ENCODE measurements around the gene LDLRAD3.

Gene LDLRAD3

DNA sequence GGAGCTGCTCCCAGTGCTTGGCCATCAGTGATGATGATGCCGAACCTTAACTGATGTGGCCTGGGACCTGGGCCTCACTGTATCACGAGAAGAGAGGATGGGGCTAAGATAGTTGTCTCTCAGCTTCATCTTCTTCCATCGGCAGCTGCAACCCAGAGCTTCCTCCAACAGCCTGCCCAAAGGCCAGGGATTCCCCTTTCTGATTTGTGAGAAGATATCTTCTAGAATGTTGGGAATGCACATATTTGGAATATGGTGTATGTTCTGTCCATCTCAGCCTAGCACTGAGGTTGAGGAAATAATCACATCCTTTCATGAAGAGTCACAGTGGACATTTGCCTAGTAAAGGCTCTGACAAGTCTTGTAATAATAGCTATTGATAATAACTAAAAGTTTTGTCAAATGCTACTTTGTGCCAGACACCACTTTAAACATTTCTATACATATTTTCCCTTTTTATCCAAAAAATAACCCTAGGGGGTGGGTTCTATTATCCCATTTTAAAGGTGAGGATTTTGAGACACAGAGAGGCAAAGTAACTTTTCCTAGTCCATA, 272.3 kb downstream of the LDLRAD3 start:
- Histone ChIP-seq H3K4me1 (ENCODE audit: control insufficient read depth, insufficient read depth, low read length) (no peaks in the 10 kb centered on the region), H3K9me3 (replicated peaks; ENCODE audit: low read length) (peaks cover 5% of the 10 kb centered on the region), H3K9ac (ENCODE audit: low read depth, low read length) (no peak overlapping the region), H3K36me3 (ENCODE audit: insufficient read depth, low read length) (no peaks in the 10 kb centered on the region), H3K4me2 (ENCODE audit: low read length) (no peak overlapping the region), H3K4me3 (ENCODE audit: low read length) (no peak overlapping the region), H3K27me3 (ENCODE audit: control insufficient read depth, insufficient read depth, low read length) (no peaks in the 10 kb centered on the region)

DNA sequence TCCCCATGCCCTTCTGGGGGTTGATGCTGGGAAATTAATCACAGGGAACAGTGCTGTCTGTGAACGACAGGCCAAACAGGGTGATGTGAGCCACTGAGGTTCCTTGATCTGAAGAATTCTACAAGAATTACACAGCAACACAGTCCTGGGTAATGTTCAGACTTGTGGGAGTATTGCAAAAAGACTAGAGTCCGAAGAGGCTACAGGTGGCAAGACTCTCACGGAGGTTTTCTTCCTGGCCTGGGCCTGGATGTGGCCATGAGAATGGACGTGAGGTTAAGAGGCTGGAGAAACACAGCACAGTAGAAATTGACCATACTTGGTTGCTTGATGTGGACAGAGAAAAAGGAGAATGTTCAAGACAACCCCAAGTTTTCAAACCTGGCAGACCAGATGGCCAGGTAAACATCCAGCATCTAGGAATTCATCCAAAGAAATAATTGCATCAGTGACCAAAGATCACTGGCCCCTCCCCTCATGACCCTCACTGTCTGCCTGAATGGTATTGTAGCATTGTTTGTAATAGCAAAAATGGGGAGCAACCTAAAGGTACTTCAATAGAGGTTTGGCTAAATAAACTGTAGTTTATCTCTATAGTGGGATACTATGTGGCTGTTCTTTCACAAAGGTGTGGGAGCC, 274.5 kb downstream of the LDLRAD3 start:
- Histone ChIP-seq H3K9me3 (replicated peaks; ENCODE audit: low read length) (peaks cover 5% of the 10 kb centered on the region), H3K4me3 (ENCODE audit: low read length) (no peak overlapping the region), H3K36me3 (ENCODE audit: insufficient read depth, low read length) (no peaks in the 10 kb centered on the region), H3K27me3 (ENCODE audit: control insufficient read depth, insufficient read depth, low read length) (no peaks in the 10 kb centered on the region), H3K9ac (ENCODE audit: low read depth, low read length) (no peak overlapping the region), H3K4me1 (ENCODE audit: control insufficient read depth, insufficient read depth, low read length) (no peaks in the 10 kb centered on the region), H3K4me2 (ENCODE audit: low read length) (no peak overlapping the region)

DNA sequence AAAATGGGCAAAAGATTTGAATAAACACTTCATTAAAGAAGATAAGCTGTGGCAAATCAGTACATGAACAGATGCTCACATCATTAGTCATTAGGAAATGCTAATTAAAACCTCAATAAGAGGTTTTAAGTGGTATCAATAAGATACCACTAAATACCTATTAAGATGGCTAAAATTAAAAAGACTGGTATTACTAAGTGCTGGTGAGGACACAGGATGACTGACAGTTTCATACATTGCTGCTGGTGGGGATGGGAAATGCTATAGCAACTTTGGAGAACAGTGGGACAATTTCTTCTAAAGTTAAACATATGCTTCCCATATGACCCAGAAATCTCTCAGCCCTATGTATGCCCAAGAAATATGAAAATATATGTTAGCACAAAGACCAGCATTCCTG, 276.1 kb downstream of the LDLRAD3 start:
- Histone ChIP-seq H3K27me3 (ENCODE audit: control insufficient read depth, insufficient read depth, low read length) (no peaks in the 10 kb centered on the region), H3K9me3 (replicated peaks; ENCODE audit: low read length) (peaks cover 5% of the 10 kb centered on the region), H3K36me3 (ENCODE audit: insufficient read depth, low read length) (no peaks in the 10 kb centered on the region), H3K4me2 (ENCODE audit: low read length) (no peak overlapping the region), H3K9ac (ENCODE audit: low read depth, low read length) (no peak overlapping the region), H3K4me1 (ENCODE audit: control insufficient read depth, insufficient read depth, low read length) (no peaks in the 10 kb centered on the region), H3K4me3 (ENCODE audit: low read length) (no peak overlapping the region)

DNA sequence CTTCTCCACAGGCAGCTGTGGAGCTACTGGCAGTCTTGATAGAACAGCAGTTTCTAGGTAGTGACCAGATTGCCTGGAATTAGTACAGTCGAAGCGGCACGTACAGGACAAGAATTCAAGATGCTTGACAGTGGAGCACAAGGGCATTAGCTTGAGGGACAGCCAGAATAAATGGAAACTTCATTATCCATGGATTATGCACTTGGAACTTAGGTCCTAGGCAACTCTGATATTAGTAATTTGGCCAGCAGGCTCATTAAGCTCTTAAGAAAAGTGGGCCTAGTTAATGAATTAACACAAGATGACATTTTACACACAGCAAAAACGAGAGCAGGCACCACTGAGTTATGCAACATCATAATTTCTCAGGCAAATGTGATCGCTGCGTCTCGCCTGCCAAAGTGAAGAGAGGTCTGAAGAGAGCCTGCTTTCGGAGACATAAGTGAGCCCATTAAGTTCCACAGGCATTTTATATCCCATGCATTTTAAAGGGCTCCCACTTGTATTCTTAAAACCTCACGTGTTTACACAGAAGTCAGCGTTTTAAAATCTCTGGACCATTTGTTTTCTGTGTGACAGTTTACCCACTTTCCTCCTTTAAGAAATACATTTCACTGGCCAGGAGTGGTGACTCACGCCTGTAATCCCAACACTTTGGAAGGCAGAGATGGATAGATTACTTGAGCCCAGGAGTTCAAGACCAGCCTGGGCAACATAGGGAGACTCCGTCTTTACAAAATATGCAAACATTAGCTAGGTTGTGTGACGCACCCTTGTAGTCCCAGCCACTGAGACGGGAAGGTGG, 279.2 kb downstream of the LDLRAD3 start:
- H3K9me3 ChIP-seq (replicated peaks; ENCODE audit: low read length), result peaks cover 5% of the 10 kb centered on the region
- no peak overlapping the region for H3K4me3 ChIP-seq (ENCODE audit: low read length)
- H3K4me1 ChIP-seq (ENCODE audit: control insufficient read depth, insufficient read depth, low read length), result no peaks in the 10 kb centered on the region
- H3K9ac ChIP-seq (ENCODE audit: low read depth, low read length), result no peak overlapping the region
- H3K36me3 ChIP-seq (ENCODE audit: insufficient read depth, low read length), result peaks cover 2% of the 10 kb centered on the region
- H3K27me3 ChIP-seq (ENCODE audit: control insufficient read depth, insufficient read depth, low read length), result no peaks in the 10 kb centered on the region
- H3K4me2 ChIP-seq (ENCODE audit: low read length), result no peak overlapping the region

DNA sequence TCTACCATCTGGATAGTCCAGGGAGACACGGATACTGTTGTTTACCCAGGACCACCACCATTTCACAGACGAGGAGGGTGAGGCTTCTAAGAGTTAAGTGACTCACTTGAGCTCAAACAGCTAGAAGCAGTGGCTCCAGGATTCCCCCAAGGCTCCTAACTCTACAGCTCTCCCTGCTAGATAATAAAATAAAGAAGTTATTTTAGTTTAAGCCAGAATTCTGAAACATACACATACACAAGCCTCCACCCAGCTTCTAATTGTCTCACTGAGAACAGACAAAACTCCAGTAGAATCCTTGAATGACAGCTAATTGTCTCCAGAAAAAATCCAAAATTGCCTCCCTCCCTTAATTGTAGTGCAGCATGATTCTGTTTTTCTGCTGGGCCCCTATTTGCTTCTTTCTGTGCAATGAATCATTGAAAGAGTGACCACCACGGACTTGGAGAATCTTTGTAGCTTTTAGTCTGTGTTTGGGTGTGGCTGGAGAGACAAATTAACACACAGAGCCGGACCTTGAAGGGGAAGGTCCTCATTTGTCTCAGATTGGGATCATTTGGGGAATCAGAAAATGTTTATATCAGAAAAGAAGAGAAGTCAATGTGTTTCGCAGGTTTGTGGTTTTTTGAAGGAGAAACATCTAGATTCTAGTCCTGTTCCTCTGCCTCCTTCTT, 280.5 kb downstream of the LDLRAD3 start:
- Histone ChIP-seq H3K9ac (ENCODE audit: low read depth, low read length) (no peak overlapping the region), H3K27me3 (ENCODE audit: control insufficient read depth, insufficient read depth, low read length) (no peaks in the 10 kb centered on the region)

DNA sequence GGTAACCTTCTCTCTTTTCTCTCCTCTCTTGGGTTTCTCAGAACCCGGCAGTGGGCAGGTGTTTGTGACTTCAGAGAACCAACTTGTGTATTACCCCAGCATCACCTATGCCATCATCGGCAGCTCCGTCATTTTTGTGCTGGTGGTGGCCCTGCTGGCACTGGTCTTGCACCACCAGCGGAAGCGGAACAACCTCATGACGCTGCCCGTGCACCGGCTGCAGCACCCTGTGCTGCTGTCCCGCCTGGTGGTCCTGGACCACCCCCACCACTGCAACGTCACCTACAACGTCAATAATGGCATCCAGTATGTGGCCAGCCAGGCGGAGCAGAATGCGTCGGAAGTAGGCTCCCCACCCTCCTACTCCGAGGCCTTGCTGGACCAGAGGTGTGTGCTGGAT, 283.2 kb downstream of the LDLRAD3 start:
- Histone ChIP-seq H3K9ac (ENCODE audit: low read depth, low read length) (no peak overlapping the region), H3K27me3 (ENCODE audit: control insufficient read depth, insufficient read depth, low read length) (no peaks in the 10 kb centered on the region), H3K4me1 (ENCODE audit: control insufficient read depth, insufficient read depth, low read length) (peaks cover 12% of the 10 kb centered on the region), H3K36me3 (ENCODE audit: insufficient read depth, low read length) (peaks cover 8% of the 10 kb centered on the region), H3K4me3 (ENCODE audit: low read length) (no peak overlapping the region), H3K9me3 (replicated peaks; ENCODE audit: low read length) (no peaks in the 10 kb centered on the region), H3K4me2 (ENCODE audit: low read length) (no peak overlapping the region)

More for the DNA sequence above, 280.5 kb downstream of the LDLRAD3 start:
- H3K9me3 ChIP-seq (replicated peaks; ENCODE audit: low read length), result peaks cover 5% of the 10 kb centered on the region
- H3K4me3 ChIP-seq (ENCODE audit: low read length), result no peak overlapping the region
- H3K4me2 ChIP-seq (ENCODE audit: low read length), result no peak overlapping the region
- peaks cover 8% of the 10 kb centered on the region for H3K36me3 ChIP-seq (ENCODE audit: insufficient read depth, low read length)
- no peaks in the 10 kb centered on the region for H3K4me1 ChIP-seq (ENCODE audit: control insufficient read depth, insufficient read depth, low read length)

DNA sequence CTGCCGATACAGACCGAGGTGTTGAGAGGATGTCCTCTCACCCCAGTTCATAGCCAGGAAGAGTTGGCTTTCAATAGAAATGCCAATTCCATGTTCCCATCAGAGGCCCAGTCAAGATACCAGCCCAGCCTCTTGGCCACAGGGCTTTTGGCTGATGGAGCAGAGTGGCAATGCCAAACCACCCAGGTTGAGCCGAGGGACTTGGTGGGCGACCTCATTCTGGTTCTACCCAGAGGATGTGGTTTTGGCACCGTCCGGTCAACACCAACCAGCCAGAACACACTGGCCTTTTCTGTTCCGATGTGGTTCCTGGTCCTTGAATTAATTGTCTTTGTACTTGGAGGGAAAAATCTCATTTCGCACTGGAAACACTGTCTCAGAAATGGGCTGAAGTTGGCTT, 284.8 kb downstream of the LDLRAD3 start:
- no peak overlapping the region for H3K4me3 ChIP-seq (ENCODE audit: low read length)
- H3K9me3 ChIP-seq (replicated peaks; ENCODE audit: low read length), result no peaks in the 10 kb centered on the region
- H3K9ac ChIP-seq (ENCODE audit: low read depth, low read length), result no peak overlapping the region
- H3K4me1 ChIP-seq (ENCODE audit: control insufficient read depth, insufficient read depth, low read length), result peaks cover 14% of the 10 kb centered on the region
- no peak overlapping the region for H3K4me2 ChIP-seq (ENCODE audit: low read length)
- H3K27me3 ChIP-seq (ENCODE audit: control insufficient read depth, insufficient read depth, low read length), result no peaks in the 10 kb centered on the region
- peaks cover 8% of the 10 kb centered on the region for H3K36me3 ChIP-seq (ENCODE audit: insufficient read depth, low read length)

DNA sequence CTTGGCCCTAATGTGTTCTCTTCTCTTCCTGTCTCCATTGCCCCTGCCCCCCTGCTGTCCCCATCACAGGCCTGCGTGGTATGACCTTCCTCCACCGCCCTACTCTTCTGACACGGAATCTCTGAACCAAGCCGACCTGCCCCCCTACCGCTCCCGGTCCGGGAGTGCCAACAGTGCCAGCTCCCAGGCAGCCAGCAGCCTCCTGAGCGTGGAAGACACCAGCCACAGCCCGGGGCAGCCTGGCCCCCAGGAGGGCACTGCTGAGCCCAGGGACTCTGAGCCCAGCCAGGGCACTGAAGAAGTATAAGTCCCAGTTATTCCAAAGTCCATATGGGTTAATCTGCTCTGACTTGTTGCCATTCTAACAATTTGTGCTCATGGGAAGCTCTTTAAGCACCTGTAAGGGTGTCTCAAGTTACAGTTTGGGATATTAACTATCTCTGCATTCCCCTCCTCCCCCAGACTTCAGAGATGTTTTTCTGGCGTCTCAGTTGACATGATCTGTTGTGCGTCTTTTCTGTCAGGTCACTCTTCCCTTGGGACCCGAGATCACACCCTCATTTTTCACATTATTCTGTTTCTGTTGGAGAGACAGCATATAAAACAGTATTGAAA, 285.3 kb downstream of the LDLRAD3 start:
- no peaks in the 10 kb centered on the region for H3K27me3 ChIP-seq (ENCODE audit: control insufficient read depth, insufficient read depth, low read length)
- peaks cover 14% of the 10 kb centered on the region for H3K4me1 ChIP-seq (ENCODE audit: control insufficient read depth, insufficient read depth, low read length)
- peaks cover 8% of the 10 kb centered on the region for H3K36me3 ChIP-seq (ENCODE audit: insufficient read depth, low read length)
- H3K9me3 ChIP-seq (replicated peaks; ENCODE audit: low read length), result no peaks in the 10 kb centered on the region
- no peak overlapping the region for H3K4me3 ChIP-seq (ENCODE audit: low read length)
- H3K4me2 ChIP-seq (ENCODE audit: low read length), result no peak overlapping the region
- H3K9ac ChIP-seq (ENCODE audit: low read depth, low read length), result no peak overlapping the region

DNA sequence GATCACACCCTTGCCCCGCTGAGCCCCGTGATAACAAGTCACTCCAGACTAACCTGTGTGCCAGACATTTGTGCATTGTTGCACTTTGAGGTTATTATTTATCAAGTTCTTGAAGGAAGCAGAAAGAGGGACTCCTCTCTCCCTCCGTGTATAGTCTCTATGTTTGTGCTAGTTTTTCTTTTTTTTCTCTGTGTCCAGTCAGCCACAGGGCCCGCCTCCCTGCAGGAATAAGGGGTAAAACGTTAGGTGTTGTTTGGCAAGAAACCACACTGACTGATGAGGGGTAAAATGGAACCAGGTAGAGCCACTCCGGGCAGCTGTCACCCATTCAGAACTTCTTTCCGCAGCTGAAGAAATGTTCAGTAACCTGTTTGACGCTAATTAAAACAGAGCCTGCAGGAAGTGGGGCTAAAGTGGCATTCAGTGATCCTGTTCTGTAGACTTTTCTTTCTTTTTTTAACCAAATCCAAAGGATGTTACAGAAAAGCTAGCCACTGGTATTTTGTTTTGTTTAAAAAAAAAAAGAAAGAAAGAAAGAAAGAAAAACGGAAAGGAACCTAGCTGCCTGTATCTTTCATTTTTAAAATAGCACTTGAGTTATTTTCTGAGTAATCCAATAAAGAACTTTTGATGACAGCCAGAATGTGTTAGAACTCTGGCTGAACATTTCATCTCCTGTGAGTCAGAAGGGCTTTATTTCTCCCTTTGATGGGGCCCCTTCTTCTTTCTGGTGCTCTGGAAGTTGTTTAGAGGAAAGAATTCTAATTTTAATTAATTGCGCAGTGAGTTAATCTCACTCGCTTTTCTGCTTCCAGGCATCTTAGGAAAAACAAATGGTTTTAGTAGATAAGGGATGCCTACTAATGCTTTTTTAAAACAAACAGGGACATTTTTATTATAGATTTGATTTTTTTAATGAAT, 287.2 kb downstream of the LDLRAD3 start:
- Histone ChIP-seq H3K9me3 (replicated peaks; ENCODE audit: low read length) (no peaks in the 10 kb centered on the region), H3K4me2 (ENCODE audit: low read length) (peak overlapping the region; percentile 16), H3K4me1 (ENCODE audit: control insufficient read depth, insufficient read depth, low read length) (peaks cover 17% of the 10 kb centered on the region), H3K36me3 (ENCODE audit: insufficient read depth, low read length) (peaks cover 8% of the 10 kb centered on the region), H3K4me3 (ENCODE audit: low read length) (no peak overlapping the region), H3K27me3 (ENCODE audit: control insufficient read depth, insufficient read depth, low read length) (no peaks in the 10 kb centered on the region), H3K9ac (ENCODE audit: low read depth, low read length) (no peak overlapping the region)

DNA sequence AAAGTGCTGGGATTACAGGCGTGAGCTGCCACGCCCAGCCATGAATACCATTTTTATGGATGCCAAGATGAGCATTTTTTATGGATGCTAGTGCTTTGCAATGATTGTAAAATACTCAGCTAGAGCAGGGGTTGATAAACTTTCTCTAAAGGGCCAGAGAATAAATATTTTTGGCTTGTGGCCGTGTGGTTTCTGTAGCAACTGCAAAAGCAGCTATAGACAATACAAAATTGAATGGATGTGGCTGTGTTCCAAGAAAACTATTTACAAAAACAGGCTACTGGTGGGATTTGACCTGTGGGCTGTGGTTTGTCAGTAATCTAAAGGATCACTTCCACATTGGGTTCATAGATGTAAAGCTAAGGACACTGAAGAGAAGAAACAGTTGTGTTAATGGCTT, 289.3 kb downstream of the LDLRAD3 start:
- no peak overlapping the region for H3K9ac ChIP-seq (ENCODE audit: low read depth, low read length)
- no peak overlapping the region for H3K4me3 ChIP-seq (ENCODE audit: low read length)
- H3K36me3 ChIP-seq (ENCODE audit: insufficient read depth, low read length), result peaks cover 4% of the 10 kb centered on the region
- no peaks in the 10 kb centered on the region for H3K9me3 ChIP-seq (replicated peaks; ENCODE audit: low read length)
- peaks cover 17% of the 10 kb centered on the region for H3K4me1 ChIP-seq (ENCODE audit: control insufficient read depth, insufficient read depth, low read length)
- H3K27me3 ChIP-seq (ENCODE audit: control insufficient read depth, insufficient read depth, low read length), result no peaks in the 10 kb centered on the region
- no peak overlapping the region for H3K4me2 ChIP-seq (ENCODE audit: low read length)
